Measurements from ENCODE around the gene UEVLD.

DNA sequence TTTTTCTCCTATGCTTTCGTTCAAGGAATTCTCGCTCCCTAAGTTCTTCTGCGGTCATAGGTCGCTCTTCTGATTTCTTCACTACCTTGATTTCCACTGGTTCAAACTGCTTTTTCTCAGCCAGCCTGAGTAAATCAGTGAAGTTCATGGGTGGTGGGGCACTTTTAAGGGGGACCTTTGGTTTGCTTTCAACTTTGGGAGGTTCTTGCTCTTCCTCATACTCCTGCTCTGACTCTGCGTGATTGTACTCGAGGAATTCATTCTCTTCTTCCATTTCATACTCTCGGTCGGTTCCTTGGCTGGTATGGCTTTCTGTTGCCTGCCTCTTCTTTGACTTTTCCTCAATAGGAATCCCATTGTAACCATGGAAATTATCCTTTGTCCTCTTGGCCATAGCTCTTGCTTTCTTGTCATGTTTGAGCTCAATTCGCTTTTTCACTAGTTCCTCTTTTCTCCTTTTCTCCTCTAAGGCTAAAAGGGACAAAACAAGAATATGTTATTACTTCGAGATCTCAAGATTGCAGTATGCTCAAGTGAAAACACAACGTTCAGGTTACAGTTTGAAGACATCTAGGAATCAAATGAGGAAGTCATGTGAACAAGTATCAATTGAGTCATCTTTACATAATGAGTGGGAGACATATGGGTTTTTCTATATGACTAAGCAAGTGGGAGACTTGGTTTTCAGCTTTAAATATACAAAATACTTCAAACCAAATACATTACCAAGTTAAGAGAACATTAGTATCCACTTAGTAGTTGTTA lies 27.3 kb upstream of the UEVLD start:
- TF ChIP-seq, protein P1, sequence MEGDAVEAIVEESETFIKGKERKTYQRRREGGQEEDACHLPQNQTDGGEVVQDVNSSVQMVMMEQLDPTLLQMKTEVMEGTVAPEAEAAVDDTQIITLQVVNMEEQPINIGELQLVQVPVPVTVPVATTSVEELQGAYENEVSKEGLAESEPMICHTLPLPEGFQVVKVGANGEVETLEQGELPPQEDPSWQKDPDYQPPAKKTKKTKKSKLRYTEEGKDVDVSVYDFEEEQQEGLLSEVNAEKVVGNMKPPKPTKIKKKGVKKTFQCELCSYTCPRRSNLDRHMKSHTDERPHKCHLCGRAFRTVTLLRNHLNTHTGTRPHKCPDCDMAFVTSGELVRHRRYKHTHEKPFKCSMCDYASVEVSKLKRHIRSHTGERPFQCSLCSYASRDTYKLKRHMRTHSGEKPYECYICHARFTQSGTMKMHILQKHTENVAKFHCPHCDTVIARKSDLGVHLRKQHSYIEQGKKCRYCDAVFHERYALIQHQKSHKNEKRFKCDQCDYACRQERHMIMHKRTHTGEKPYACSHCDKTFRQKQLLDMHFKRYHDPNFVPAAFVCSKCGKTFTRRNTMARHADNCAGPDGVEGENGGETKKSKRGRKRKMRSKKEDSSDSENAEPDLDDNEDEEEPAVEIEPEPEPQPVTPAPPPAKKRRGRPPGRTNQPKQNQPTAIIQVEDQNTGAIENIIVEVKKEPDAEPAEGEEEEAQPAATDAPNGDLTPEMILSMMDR (IDR thresholded peaks at IDR 0.05): no peak
- TF ChIP-seq POLR2A (IDR thresholded peaks at IDR 0.05): no peak

All from vagina (tissue), 2 donors.